GM18520 (cell line): Measurements from ENCODE around the gene GPANK1.

Experiments used
- ATAC-seq: cut with Tn5 transposase; IDR thresholded peaks from one replicate; pipeline ENCODE4 v1.9.1; 2021; ENCODE audit not compliant: unreplicated experiment

The GPANK1 gene

GRCh38 chr6:31663126-31663960 lies 1.5 kb downstream of the GPANK1 start:
- no peak for ATAC-seq

GRCh38 chr6:31662124-31662723 lies 2.6 kb downstream of the GPANK1 start:
- no peak for ATAC-seq

GRCh38 chr6:31661262-31662123 lies 3.3 kb downstream of the GPANK1 start:
- ATAC-seq: no peak

GRCh38 chr6:31660381-31661261 lies 4.2 kb downstream of the GPANK1 start, which contains the start of gene C6orf47:
Gene C6orf47 (minus strand): TSS chr6:31660778. CDS start chr6:31659947, 831 bp downstream.
- no peak for ATAC-seq

- ATAC-seq: no peak
Measured at GRCh38 chr6:31659649-31660380, 5.0 kb downstream of the GPANK1 start.

- no peak for ATAC-seq
Measured at GRCh38 chr6:31658983-31659648, 5.7 kb downstream of the GPANK1 start.

- no peak for ATAC-seq
Measured at GRCh38 chr6:31658158-31658688, 6.6 kb downstream of the GPANK1 start.

- no peak for ATAC-seq
Measured at GRCh38 chr6:31657406-31658157, 7.2 kb downstream of the GPANK1 start.

GRCh38 chr6:31655349-31656237 lies 9.2 kb downstream of the GPANK1 start, which contains the start of gene APOM:
Gene APOM (plus strand): TSS chr6:31655894. CDS start chr6:31655967, 73 bp downstream.
- no peak for ATAC-seq

GRCh38 chr6:31654574-31655348 lies 10.0 kb downstream of the GPANK1 start:
- no peak for ATAC-seq

- peak; percentile 40 for ATAC-seq
Measured at GRCh38 chr6:31652925-31653724, 11.7 kb downstream of the GPANK1 start.

GRCh38 chr6:31651602-31652191 lies 13.1 kb downstream of the GPANK1 start:
- ATAC-seq: peak; percentile 24

GRCh38 chr6:31645325-31645724 lies 19.5 kb downstream of the GPANK1 start:
- ATAC-seq: no peak

- ATAC-seq: no peak
Measured at GRCh38 chr6:31643818-31644454, 20.9 kb downstream of the GPANK1 start.
